Hematopoietic multipotent progenitor cell (in vitro differentiated cells): Measurements from ENCODE around the gene BAIAP3. TPM values are rescaled to one million over a fixed set of nuclear protein-coding genes. Genes with fewer than 3 reads are reported as not detected.

Experiments
- DNase-seq, 3 donors: peaks; one replicate each; pipeline ENCODE4 v3.0.0-alpha.2; 2011 to 2015; ENCODE audit warnings: low read depth in 2 of 3, low spot score in 2 of 3
- total RNA-seq: library from RNA; depleted of rRNA; stranded (reverse); fragments of >200 nt; gene quantifications from one replicate; pipeline ENCODE4 v1.2.3, GENCODE V29; 2012

Gene BAIAP3
- total RNA-seq, 1 donor, result 27.7 TPM

DNA sequence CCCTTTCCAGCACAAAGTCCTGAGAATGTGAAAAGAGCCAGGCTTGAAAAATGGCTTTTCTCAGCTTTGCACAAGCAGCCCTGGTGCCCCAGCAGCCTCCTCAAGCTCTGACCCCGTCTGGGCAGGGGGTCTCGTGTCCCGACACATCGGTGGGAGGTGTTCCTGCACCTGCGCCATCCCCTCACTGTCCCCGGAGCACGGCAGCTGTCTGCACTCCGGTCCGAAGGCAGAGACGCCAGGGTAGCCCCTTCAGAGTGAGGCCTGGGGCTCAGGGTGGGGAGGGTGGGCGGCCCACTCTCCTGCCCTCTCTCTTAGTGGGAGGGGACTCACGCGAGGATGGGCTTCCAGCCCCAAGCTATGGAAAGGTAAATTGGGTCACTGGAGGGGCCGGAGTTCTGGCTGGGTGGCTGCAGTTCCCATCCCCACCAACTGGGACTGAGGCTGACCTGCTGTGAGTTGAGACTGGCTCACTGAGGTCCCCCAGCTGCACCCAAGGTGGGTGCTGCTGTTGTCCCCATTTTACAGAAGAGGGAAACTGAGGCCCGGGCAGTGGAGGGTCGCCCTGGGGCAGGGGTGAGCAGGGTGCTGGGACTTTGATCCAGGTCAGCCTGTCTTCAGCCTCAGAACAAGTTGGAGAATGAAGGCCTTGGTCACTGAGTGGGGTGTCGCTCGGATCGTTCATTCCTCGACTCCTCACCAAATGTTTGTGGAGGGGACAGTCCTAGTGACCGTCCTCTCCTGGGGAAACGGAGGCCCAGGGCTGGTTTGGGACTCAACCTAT lies 2.3 kb upstream of the BAIAP3 start:
- no peak for DNase-seq

DNA sequence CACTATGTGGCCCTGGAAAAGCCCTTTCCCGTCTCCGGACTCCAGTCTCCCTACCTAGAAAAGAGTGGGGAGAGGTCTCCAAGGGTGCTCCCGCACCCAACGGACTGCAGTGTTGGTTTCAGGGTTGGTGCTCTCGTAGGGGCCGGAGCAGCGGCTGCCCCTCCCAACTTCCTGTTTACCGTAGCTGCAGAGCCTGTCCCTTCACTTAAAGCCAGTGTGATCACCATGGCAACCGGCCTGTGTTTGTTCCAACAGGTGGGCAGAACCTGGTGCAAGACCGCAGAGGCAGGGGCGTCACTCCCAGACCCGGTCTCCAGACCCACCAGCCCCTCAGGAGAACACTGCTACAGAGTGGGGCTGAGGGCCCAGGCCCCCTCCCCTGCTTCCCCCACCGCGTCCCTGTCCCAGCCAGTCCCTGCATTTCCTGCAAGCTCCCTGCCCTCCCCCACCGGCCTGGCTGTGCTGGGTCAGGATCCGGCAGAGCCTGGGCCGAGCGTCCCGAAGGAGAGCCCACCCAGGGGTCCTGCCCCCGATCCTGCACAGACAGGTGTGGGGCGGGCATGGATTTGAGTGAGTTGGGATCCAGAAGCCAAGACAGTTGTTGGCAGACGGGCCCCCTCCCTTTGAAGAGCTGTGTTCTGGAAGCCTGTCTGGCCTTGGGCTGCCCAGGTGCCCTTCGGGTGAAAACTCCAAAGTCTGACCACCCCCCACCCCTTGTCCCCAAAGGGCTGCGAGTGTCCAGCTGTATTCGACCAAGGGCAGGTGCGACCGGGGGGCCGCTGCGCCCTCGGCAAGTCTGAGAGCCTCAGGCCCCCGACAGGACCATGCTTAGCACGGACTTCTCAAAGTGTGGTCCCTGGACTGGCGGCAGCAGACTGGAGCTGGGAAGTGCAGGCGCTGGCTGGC lies 1.5 kb upstream of the BAIAP3 start:
- DNase-seq, result peak in 2 of 3 donors; percentile 81 to 87

DNA sequence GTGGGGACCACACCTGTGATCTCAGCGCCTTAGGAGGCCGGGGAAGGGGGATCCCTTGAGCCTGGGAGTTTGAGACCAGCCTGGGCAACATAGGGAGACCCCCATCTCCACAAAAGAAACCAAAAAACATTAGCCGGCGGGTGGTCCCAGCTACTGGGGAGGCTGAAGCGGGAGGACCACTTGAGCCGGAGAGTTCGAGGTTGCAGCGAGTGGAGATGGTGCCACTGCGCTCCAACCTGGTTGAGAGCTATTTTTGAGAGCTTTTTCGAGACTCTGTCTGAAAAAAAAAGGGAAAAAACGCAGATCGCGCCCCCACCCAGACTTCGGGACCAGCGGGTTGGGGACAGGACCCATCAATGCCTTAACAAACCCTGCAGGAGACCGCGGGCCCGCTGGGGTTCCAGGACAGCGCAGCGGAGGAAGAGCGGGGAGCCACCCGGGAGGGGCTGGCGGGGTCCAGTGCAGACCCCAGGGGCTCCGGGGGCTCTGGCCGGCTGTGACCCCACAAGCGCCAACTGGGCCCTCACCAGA lies 762 bp upstream of the BAIAP3 start:
- DNase-seq, result no peak

DNA sequence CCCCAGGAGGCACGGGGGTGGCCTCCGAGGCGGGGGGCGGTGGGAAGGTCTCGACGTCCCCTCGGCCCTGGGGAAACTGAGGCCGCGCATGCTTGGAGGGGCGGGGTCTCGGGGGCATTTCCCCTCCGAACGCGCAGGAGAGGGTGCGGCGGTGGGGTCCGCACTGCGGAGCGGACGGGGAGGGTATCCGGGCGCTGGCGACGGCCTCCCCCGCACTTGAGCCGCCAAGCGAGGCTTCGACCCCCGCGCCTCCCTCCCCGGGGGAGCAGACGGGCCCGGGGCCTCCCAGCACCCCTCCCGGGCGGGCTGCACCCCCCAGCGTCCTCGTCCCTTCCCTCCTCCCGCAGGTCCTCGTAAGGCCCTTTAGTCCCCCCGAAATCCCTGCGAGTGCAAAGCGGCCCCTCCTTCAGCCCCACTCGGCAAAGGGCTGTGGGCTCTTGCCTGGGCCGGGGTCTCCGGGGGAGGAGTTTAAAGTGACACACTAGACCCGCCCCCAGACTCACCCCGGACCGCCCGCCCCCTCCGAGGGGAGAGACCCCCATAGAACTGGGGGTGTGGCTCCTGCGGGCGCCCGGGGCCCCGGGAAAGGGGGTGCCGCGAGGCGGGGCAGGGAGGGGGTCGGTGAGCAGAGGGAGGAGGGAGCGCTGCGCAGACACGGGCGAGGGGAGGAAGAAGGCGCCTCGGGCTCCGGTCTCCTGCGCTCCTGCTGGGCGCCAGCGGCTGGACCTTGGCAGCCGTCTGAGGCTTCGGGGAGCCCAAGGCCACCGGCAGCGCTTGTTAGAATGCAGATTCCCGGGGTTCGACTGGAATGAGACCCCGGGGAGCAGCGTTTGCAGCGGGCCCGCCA lies 632 bp downstream of the BAIAP3 start:
- no peak for DNase-seq

DNA sequence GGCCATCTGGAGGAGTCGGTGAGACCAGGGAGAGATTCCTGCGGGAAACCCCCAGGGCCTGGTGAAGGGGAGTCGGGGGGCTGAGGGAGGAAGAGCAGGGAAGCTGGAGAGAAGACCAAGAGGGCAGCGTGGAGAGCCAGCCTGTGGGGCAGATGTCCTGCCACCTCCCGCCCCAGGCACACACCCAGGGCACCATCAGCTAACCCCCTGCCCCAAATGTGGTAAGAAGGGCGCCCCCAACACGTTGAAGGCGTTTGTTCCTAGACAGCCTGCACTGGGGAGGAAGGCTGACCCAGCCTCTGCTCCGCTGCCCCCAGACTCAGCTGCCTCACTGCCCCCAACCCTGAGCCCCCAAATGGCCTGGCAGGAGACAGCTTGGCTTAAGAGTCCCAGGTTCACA lies 1.3 kb downstream of the BAIAP3 start:
- no peak for DNase-seq

DNA sequence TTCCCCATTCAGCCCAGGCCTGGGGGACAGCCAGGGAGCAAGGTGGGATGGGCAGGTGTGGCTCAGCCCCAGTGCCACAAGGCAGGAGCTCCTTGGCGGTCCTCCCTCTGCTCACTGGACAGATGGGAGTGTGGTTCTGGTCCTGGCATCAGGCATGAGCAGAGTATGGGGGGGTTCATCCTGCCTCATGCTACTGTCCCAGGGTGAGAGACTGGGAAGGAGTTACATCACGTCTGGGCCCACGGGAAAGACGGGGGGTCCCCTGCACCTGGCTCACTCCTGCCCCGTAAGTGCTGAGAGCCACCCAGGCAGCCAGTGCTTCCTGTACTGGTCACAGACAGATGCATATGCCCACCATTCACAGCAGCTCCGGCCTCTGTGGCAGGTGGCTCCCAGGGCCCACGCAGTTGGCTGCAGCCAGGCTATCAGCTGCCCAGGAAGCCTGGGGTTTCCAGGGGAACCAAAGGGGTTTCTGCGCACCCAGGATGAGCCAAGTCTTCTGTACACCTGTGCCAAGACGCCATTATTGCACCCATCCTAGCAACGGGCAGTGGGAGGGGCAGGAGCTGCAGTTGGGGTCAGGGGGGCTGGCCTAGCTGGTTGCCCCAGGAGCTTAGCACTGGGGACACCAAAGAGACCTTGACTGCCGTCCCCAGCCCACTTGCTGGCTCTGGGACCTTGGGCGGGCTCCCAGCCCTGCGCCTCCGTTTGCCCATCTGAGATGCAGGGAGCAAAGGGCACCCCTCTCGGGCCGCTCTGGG lies 1.9 kb downstream of the BAIAP3 start:
- DNase-seq, result no peak

DNA sequence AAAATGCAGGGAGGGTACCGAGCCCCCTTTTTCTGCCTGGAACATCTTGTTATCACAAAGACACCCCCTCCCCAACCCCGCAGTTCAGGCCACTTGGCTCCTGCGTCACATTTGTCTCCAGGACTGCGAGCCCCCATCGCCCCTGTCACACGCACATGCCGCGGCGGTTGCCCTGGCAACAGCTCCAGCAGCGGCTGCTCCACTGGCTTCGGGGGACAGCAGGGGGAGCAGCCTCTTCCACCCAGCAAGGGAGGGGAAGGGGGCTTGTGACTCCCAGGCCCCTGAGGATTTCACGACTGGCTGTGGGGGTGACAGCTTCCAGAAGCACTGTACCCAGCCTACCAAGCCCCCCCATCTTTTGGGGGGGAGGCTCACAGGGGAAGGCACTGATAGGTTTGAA lies 2.6 kb downstream of the BAIAP3 start:
- DNase-seq, result peak in 2 of 3 donors; percentile 59 to 63

DNA sequence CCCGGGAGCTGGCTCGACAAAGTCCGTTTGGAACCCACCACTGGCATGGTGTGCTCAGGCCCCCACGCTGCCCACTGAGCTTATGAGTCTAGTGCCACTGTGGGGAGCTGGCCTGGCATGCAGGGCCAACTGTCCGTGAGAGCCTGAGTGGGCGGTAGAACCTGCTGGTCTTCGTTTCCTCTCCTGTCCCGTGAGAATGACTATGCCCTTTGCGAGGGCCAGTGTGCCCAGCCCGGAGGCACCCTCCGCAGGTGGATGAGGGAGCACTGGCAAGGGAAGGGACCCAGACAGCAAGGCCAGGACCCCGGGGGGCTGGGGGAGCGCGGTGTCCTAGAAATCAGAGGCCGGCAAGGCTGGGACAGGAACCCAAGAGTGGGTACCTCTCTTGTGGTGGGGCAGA lies 3.2 kb downstream of the BAIAP3 start:
- no peak for DNase-seq

DNA sequence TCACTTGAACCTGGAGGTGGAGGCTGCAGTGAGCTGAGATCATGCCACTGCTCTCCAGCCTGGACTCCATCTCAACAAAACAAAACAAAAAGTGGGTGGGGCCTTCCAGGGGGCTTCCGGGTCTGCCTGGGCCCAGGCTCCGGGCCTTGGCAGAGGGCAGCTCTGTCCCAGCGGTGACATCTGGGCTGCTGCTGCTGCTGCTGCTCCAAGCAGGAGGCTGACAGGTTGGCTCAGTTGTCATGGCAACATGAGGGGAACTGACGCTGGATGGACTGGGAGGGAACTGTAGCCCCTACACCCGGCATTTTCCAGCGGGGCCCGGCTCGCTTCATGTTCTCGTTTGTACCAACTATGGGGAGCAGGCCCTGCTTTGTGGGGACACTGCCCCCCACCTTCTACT lies 4.0 kb downstream of the BAIAP3 start:
- peak in 1 of 3 donors; percentile 30 for DNase-seq

DNA sequence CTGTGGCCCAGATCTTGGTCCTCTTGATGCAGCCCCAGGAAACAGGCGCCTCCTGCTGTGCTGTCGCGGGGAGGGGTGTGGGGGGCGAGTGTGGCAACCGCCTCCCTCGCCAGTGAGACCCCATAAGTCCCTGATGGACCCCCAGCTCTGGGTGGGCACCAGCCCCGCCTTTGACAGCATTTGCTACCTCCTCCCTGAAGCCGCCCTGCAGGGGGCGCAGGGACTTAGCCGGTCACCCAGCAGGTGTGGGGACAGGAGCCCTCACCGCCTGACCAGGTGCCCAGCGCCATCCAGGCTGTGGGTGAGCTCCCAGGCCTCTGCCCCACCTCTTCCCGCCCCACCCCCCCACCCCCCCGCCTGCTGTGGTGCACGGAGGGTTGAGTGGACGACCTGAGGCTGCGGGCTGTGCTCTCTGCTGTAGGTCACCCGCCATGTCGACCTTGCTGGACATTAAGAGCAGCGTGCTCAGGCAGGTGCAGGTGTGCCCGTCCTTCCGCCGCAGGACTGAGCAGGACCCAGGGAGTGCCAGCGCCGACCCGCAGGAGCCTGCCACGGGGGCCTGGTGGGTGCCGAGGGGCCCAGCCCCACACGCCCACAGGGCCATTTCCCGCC lies 4.8 kb downstream of the BAIAP3 start:
- peak in 1 of 3 donors; percentile 53 for DNase-seq

DNA sequence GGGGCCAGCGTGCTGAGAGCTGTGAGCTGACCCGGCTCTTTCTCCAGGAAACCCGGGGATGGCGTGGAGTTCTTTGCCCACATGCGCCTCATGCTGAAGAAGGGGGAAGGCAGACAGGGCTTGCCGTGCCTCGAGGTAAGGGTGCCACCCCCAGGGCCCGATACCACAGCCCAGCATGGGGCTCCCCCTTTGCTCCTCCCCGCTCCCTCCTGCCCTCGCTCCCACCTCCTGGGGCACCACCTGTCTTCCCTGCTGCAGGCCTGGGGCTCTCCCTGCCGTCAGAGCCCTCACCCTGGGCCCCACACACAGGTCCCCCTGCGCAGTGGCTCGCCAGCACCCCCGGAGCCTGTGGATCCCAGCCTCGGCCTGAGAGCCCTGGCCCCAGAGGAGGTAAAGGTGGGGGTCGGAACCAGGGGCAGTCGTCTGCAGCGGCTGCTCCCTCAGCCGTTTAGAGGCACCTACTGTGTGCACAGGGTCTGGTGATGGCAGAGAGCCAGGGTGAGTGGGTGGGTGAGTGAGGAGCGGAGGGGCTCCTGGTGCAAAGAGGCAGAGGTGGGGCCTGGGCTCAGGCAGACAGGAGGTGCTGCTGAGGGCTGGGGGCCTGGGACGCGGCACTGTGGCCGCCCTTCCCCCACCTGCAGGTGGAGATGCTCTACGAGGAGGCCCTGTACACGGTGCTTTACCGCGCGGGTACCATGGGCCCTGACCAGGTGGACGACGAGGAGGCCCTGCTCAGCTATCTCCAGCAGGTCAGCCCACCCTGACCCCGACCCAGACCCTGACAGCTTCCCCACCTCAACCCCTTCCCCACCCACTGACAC lies 5.6 kb downstream of the BAIAP3 start:
- DNase-seq, result no peak

DNA sequence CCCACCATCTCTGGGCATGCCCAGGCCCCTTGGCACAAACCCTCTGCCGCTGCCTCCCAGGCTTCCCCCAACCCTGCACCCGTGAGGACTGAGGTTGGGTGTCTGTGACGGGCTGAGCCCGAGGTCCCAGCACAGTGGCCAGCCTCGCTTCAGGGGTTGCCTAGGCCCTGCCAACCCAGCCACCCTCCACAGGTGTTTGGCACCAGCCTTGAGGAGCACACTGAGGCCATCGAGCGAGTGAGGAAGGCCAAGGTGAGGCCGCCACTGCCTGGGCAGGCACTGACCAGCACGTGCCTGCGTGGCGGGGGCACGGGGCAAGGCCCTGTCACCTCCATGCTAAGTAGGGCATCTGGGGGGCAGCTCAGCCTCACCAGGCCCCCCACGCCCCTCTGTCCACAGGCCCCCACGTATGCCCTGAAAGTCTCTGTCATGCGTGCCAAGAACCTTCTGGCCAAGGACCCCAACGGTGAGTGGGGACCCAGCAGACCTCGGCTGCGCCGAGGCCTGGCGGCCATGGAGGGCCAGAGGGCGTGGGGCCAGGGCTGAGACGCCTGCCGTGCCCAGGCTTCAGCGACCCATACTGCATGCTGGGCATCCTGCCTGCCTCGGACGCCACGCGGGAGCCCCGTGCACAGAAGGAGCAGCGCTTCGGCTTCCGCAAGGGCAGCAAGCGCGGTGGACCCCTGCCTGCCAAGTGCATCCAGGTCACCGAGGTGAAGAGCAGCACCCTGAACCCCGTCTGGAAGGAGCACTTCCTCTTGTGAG lies 7.5 kb downstream of the BAIAP3 start:
- no peak for DNase-seq

DNA sequence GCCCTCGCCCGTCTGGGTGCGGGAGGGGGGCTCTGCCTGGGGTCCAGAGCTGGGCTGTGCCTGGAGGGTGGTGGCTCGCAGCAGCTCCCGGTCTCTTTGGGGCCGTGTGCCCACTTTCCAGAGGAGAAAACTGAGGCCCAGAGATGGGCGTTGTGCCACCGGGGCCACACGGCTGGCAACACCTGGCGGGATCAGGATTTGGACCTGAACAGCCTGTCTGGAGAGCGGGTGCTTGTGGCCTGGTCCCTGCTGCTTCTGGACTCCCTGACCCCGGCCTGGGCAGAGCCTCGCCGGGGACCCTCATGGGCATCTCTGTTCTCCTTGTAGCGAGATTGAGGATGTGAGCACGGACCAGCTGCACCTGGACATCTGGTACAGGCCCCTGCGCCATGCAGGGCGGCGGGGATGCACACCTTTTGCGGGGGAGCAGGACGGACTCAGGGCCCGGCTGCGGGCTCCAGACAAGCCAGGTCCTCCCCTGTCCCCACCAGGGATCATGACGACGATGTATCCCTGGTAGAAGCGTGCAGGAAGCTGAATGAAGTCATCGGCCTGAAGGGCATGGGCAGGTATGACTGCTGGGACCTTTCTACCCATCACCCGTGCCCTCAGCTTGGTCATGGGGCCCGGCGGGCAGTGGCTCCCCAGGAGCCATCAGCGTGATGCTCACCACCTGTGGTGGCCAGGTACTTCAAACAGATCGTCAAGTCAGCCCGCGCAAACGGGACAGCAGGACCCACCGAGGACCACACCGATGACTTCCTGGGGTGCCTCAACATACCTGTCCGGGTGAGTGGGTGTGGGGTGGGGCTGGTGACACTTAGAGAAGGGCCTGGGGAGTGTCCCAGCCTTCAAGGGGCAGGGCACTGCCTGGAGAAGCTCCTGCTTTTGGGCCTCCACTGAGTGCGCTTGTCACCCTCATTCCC lies 8.3 kb downstream of the BAIAP3 start:
- no peak for DNase-seq

DNA sequence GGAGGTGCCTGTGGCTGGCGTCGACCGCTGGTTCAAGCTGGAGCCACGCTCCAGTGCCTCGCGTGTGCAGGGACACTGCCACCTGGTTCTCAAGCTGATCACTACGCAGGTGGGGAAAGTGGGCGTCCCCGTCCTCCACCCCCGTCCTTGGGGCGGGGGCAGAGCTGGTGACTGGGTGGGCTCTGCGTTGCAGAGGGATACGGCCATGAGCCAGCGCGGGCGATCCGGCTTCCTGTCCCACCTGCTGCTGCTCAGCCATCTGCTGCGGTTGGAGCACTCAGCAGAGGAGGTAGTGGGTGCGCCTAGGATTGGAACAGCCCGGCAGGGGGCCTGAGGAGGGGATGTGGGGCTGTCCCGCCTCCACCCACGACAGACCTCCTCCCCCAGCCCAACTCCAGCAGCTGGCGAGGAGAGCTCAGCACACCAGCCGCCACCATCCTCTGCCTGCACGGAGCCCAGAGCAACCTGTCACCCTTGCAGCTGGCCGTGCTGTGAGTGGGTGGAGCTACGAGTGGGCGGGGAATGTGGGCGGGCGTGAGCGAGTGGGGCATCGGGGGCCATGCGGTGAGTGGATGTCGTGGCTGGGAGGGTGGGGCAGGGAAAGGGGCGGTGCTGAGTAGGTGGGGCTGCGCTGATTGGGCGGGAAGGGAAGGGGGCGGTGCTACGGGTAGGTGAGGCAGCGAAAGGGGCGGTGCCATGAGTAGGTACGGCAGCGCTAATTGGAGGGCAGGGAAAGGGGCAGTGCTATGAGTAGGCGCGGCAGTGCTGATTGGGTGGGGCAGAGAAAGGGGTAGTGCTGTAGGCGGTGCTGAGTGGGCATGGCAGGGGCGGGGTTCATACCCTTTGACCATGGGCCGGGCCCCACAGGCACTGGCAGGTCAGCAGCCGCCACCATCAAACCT lies 9.3 kb downstream of the BAIAP3 start:
- DNase-seq, result peak; percentile 88 to 98 (median 98)

DNA sequence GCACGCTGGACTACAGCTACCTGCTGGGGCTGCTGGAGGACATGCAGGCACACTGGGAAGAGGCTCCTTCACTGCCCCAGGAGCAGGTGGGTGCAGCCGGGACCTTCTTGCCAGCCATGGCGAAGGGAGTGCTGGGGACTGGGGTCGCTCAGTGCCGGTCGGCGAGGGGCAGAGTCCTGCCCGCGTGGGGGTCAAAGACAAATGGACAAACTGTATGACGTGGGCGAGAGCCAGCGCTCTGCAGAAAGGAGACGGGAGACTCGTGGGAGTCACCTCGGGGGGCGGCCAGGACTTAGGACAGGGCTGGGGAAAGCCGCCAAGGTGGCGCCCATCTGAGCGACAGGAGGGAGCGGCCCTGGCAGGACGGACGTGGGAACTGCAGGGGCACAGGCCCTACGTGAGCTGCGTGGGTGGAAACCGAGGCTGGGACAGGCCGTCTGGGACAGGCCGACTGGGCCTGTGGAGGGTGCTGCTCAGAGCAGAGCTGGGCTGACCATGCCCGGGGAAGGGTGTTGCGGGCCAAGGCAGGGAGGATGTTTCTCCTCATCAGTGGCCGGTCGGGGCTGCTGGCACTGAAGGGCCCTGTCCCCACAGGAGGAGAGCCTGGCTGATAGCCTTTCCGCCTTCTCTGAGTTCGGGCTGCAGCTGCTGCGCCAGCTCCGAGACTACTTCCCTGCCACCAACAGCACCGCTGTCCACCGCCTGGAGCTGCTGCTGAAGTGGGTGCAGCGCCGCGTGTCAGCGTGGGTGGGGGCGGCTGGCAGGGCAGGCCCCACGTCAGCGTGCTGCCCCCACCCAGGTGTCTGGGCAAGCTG lies 10.2 kb downstream of the BAIAP3 start:
- no peak for DNase-seq
